Ramos (cell line): ENCODE data around the gene SIN3A.
"Not testable (repeated sequence)": the region's sequence is repeated elsewhere in the genome, so short reads cannot be mapped to it uniquely, and the experiment has no call there.

Source experiments
- in situ Hi-C: fragments of 300-500 bp; cut with MboI; formaldehyde crosslinking; loops from one replicate; pipeline ENCODE4 v1.14.3; 2022; ENCODE audit warnings: low sequenced_read_pairs; ENCODE audit not compliant: unreplicated experiment

SIN3A gene

DNA sequence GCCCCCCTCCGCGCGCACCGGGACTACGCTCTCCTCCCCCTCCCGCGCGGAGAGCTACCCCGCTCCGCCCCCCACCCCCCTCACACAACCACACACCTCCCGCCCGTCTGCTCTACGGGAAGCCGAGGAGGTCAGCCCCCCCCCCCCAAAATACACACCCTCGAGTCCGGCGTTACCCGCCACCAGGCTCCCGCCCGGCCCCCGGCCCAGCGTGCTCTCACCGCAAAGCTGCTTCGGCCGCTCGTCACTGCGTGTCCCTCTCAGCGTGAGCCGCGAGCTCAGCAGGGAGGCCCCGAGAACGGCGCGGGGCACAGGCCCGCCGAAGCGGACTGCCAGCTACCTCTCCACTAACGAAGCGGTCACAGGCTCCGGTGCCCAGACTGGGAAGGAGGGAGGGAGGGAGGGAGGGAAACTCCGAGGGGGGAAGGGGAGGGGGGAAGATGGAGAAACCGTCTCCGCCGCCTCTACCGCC, 252 bp downstream of the SIN3A start:
- in situ Hi-C loops = no loop called here

DNA sequence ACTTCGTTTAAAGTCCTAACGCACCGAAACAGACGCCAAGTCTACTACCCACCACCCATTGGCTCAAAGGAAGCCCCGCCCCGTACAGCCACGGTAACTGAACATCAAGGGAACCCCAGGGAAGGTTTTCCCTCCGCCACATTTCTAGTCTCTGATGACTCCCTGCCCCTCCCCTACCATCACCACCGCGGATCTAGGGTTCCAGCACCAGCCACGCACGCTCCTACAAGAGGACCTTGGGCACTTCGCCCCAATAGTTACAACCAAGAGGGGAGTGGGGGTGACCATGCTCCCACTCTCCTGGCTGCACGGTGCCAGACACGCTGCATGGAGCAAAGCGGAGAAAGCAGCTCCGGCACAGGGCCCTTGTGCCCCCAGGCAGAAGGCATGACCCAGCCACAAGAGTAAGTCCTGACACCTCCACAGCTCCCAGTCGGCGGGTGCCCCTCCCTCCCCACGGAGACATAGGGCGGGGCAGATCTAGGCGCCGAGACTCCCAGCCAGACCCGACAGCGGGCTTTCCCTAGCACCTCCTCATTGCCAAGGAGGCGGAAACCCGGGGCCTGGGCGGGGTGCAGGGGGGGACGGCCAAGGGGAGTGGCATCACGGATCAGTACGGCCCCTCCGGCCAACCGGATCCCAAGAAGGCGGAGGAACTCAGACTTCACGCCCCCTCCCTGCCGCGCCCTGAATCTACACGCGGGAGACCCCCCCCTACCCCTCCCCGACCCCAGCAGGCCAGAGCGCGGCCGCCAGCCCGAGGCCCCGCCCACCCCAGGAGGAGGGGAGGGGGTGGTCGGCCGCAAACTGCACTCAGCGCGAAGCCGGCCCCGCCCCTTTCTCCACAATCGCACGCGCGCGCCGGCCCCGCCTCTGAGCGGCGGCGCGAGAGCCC, 936 bp downstream of the SIN3A start:
- in situ Hi-C loops = no loop called here

DNA sequence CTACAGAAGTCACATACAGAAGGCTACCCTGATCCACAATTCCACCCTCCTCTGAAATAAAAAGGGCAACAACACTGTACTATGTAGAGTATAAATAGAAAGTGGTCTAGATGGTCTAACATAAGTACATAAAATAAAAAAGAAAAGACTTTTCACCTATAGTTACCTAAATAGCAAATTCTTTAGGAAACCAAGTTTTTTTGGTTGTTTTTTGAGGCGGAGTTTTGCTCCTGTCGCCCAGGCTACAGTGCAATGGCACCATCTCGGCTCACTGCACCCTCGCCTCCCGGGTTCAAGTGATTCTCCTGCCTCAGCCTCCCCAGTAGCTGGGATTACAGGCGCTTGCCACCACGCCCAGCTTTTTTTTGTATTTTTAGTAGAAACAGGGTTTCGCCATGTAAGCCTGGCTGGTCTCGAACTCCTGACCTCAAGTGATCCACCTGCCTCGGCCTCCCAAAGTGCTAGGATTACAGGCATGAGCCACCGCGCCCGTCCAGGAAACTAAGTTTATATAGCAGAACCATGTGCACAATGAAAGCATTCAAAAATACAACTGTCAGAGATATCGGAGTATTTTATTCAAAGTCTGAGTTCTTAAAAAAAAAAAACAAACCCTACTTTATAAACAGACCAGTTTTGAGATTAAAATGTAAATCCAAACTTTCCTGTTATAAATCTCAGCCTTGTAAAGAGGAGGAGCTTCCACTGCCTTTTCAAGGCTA, 1.7 kb downstream of the SIN3A start:
- in situ Hi-C loops = no loop called here

DNA sequence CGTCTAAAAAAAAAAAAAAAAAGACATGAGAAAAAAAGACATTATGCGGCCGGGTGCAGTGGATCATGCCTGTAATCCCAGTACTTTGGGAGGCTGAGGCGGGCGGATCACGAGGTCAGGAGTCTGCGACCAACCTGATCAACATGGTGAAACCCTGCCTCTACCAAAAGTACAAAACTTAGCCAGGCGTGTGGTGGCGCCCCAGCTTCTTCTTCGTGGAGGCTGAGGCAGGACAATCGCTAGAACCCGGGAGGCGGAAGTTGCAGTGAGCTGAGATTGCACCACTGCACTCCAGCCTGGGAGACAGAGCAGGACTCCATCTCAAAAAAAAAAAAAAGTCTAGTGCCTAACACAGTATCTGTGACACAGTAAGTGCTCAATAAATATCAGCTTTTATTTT, 3.3 kb downstream of the SIN3A start:
- in situ Hi-C loops = not testable (repeated sequence)

DNA sequence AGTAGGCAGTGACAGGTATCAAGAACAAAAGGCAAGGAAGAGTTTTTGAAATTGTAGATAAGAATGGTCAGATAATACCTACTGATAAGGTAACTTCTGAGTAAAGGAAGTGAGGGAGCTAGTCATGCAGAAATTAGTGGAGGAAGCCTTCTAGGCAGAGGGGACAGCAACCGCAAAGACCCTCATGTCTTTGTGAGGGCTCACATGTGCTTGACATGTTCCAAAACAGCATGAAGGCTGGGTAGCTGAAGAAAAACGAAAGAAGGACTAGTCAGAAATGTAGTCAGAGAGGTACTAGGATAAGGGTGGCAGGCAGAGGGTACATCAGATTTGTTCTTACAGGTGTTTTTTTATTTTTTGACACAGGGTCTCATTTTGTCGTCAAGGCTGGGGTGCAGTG, 5.3 kb downstream of the SIN3A start:
- in situ Hi-C loops = no loop called here

DNA sequence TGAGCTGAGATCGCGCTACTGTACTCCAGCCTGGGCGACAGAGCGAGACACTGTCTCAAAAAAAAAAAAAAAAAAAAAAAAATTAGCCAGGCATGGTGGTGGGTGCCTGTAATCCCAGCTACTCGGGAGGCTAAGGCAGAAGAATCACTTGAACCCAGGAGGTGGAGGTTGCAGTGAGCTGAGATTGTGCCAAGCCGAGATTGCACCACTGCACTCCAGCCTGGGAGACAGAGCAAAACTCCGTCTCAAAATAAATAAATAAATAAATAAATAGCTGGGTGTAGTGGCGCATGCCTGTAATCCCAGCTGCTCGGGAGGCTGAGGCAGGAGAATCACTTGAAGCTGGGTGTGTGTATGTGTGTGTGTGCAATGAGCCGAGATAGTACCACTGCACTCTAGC, 6.2 kb downstream of the SIN3A start:
- in situ Hi-C loops = not testable (repeated sequence)

DNA sequence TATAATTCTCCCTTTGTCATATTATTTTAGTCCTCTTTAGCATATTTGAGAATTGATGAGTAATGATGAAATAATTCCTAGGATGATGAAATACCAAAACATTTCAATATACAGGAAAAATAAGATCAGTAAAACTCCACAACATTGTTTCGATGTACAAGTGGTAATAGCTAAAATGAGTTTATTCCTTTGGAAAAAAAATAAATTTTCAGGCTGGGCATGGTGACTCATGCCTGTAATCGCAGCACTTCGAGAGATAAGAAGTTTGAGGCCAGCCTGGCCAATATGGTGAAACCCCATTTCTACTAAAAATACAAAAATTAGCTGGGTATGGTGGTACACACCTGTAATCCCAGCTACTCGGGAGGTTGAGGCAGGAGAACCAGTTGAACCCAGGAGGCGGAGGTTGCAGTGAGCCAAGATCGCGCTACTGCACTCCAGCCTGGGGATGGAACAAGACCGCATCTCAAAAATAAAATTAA, 7.5 kb downstream of the SIN3A start:
- in situ Hi-C loops = not testable (repeated sequence)

DNA sequence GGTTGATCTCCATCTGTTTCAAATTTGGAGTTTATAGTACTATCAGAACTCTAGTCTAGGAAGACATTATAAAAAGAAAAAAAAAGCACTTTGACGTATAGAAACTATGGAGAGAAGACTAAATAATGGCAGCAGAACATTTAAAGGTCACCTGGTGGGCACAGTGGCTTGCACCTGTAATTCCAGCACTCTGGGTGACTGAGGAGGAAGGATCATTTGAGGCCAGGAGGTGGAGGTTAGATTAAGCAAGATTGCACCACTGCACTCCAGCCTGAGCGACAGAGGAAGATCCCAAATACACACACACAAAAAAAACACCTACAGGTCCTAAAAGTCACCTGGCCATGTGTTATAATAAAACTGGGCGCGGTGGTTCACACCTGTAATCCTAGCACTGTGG, 13.8 kb downstream of the SIN3A start:
- in situ Hi-C loops = no loop called here

DNA sequence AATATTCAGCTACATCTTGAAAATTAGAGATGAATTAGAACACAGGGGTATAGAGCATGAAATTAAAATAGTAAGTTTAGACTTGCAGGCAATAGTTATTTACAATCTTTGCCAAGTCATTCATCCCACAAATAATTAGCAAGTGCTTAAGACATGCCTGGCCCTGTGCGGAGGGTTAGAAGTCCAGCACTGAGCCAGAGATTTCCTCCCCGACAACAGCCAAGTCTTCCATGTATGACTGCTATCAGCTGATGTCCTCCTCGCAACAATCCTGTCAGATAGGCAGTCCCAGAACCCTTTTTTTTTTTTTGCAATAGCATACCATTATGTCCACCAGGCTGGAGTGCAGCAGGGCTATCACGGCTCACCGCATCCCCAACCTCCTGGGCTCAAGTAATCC, 14.6 kb downstream of the SIN3A start:
- in situ Hi-C loops = no loop called here

DNA sequence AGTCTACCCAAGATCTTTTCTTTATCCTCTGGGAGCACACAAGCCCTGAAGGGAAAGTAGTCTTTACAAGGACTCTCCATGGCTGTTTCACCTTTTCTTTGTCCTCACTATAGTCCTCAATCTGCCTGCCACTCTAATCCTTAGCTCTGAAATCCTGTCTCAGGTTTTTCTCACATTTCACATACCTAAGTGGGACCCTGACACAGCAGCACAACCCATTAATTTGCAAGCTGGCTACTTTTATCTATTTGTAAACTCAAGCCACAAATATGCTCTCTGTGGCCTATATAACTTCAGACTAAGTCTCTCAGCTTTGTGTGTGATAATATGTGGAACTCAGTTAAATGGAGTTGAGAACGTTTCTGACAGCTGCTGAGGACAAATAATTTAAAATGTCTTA, 19.8 kb downstream of the SIN3A start:
- in situ Hi-C loops = no loop called here

DNA sequence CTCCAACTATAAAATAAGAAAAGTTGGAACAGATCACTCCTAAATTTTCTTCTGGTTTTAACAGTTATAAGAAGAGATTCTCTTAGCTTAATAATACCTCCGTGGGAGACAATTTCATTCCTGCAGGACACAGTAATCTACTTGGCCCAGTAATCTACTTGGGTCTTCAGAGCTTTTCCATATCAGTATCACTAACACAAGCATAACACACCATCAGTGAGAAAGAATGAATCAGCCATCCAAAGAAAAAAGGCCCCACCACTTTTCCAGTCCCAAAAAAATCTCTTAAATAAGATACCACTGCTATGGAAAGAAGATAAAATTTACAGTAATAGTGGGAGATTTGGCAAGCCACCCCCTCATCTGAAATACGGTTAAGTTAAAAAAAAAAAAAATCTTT, 20.2 kb downstream of the SIN3A start:
- in situ Hi-C loops = no loop called here

DNA sequence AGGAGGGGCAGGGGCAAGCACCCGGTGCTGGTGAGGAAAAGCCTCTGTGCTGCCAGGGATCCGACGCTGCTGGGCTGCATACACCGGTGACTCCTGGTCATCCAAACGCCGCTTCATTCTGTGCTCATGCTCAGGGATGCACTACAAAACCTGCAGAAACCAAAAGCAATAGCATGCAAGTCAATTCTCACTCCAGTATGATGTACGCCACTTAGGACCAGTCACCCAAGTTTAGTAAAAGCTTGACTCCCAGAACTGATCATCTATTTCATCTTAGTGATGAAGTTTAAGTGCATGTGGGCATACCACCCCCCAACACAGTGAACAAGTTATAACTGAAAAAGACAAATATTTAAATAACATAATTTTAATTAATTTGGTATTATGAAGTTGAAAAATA, 21.2 kb downstream of the SIN3A start:
- in situ Hi-C loops = no loop called here

DNA sequence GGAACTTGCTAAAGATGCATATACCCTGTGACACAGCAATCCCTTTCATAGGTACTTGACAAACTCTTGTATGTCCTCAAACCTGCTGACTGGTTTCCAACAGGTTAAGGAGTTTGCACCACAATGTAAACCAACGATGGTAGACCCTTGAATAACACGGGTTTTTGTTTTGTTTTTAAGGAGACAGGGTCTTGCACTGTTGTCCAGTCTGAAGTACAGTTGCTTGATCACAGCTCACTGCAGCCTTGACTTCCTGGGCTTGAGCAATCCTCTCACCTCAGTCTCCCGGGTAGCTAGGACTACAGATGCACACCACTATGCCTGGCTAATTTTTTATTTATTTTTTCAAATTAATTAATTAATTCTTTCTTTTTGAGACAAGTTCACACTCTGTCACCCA, 23.3 kb downstream of the SIN3A start:
- in situ Hi-C loops = no loop called here

DNA sequence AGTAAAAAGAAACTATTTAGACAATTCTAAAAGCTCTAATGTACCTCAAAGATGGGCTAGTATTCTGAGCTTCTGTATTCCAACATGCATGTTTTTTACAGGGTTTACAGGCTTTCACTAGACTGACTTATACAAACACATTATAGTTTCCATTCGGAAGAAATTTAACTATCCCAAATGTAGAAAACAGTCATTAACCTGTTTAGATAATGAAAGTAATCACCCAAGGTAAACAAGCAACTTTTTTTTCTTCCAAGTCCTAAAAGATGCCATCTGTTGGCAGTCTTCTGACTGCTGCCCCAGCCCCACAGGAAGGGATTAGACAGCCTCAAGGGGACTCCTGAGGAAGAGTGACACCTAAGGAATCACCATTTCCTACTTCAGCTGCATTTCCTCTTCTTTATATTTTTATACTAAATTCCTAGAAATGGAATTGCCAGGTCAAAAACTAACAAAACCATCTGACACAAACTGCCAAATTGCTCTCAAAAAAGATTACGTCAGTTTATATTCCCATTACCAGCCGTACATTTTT, 25.5 kb downstream of the SIN3A start:
- in situ Hi-C loops = no loop called here

DNA sequence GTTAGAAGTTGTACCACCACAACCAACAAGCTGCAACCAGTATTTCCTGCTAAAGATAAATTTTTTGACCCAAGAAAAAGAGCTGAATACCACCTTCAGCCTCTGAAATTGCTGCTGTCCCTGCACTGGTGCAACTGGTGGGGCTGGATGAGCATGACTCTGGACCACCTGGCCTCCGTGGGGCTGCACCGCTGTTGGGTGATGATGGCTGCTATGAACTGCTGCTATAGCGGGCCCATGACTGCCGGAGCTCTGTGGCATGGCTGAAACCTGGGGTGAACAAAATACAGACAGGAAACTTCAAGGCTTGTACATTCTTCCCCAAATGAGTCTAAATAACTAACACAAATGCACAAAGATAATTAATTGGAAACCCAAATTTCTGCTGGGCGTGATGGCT, 28.9 kb downstream of the SIN3A start:
- in situ Hi-C loops = no loop called here

DNA sequence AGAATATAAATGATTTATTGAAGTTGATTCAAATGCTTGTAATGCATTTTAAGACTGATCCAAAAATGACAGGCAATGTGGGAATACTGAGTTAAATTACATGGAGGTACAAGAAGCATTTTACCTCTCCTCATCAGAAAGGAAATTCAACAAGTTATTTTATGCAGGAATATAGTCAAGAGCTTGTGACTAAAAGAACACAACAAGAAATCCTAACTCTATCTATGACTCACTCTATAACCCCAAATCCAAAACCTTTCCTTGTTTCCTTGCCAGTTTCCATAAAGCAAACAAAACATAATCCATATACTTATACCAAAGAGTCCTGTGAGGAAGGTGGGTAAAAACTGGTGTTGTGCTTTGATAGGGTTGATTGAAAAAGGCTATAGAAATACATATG, 30.8 kb downstream of the SIN3A start:
- in situ Hi-C loops = no loop called here

DNA sequence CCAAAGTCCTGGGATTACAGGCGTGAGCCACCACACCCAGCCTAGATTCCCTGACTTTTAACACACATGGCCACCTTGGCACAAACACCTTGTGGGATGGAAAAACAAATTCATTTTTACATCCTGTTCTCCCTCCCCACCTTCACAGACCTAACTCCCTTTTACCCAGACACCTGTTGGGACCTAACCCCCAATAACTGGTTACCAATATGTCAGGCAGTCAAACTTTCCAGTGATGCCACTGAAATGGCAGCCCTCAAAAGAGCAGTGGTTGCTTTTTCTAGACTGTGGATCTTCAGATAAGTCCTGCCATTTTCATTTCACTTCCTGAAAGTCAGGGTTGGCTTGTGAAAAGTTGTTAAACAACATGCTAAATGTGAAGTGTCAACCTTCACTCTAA, 34.9 kb downstream of the SIN3A start:
- in situ Hi-C loops = no loop called here

DNA sequence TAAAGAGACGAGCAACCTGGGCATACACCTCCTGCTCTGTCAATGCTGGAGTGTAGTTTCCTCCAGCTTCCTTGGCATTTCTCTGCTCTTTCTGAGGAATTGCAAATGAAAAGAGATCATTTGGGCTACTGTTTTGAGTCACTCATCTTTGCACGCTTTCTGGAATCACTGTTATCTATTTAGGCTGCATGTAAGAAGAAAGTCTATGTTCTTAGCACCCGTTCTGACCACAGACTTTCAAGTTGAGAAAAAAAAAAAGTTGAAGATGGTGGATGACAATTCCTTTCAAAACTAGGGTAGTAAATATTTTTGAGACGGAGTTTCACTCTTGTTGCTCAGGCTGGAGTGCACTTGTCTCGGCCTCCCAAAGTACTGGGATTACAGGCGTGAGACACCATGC, 41.3 kb downstream of the SIN3A start:
- in situ Hi-C loops = no loop called here

DNA sequence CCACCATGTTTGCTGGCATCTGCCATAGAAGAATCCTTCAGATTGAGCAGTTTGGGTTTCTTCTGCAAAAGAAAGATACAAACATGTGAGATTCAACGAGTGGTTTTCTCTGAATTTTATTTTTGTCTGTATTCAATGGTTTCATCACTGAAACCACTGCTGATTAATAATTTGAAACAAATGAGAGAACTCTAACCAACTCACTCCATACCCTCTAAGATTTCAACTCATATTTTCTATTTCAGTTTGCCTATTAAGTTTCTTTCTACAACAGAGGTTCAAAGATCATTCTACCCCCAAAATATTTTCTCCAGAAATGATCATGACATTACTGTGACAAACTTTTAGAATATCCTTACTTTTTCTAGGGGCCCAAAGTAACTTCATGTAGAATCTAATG, 44.4 kb downstream of the SIN3A start:
- in situ Hi-C loops = no loop called here

DNA sequence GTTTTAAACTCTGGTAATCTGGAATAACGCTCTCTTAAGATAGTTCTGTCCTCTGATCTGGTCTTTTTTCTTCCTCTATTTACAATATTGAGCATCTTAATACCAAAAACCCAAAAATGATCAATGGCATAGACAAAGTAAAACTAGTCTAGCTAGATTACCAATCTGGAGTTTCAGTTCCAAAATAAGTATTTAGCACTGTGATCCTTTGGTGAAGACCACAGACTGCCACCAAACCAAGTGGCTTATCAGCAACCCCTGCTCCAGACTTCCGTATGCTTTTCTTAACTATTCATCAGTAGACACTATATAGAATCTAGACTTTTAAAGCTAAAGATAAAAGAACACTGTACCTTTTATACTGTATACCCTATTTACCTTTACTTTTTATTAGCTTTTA, 47.6 kb downstream of the SIN3A start:
- in situ Hi-C loops = no loop called here

DNA sequence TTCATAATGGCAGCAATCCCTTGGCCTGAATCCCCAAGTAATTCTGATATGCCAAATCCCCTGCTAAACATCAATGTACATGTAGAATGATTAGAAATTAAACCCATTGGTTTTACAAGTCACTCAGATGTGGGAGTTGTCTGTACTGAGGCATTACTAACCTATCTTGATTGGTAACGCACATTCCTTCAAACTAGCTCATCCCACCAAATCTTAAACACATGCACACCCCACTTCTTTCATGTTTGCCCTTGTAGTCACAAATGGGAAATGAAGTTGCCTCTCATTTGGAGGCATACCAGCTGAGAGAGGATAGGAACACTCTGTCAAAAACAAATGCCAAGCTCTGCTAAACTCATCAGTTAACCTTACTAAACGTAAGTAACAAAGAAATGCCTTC, 54.0 kb downstream of the SIN3A start:
- in situ Hi-C loops = no loop called here
